ENCODE measurements around the gene ETF1.

Gene ETF1

DNA sequence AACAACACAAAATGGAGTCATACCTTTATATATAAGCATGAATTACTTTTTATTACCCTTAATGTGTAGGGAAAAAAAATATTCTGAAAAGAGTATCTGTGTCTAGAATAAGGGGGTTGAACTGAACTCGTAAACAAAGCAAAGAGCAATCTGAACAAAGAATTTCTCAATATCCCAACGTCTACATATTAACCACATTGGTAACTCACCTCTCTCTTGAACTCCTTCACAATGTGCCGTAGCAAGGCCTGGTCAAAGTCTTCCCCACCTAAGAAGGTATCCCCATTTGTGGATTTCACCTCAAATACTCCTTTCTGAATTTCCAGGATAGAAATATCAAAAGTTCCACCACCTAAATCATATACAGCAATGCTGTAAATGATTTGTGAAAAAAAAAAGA, 23.8 kb upstream of the ETF1 start:
- peaks cover 4% of the 10 kb centered on the region for H3K4me1 Mint-ChIP-seq
- no peaks in the 10 kb centered on the region for H3K27me3 Mint-ChIP-seq (ENCODE audit: low read depth)
- peaks cover 71% of the 10 kb centered on the region for H3K36me3 Mint-ChIP-seq (ENCODE audit: low read depth)
- H3K4me3 Mint-ChIP-seq, result no peak overlapping the region
- TF ChIP-seq, protein P1, sequence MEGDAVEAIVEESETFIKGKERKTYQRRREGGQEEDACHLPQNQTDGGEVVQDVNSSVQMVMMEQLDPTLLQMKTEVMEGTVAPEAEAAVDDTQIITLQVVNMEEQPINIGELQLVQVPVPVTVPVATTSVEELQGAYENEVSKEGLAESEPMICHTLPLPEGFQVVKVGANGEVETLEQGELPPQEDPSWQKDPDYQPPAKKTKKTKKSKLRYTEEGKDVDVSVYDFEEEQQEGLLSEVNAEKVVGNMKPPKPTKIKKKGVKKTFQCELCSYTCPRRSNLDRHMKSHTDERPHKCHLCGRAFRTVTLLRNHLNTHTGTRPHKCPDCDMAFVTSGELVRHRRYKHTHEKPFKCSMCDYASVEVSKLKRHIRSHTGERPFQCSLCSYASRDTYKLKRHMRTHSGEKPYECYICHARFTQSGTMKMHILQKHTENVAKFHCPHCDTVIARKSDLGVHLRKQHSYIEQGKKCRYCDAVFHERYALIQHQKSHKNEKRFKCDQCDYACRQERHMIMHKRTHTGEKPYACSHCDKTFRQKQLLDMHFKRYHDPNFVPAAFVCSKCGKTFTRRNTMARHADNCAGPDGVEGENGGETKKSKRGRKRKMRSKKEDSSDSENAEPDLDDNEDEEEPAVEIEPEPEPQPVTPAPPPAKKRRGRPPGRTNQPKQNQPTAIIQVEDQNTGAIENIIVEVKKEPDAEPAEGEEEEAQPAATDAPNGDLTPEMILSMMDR (IDR thresholded peaks at IDR 0.05; ENCODE audit: unreplicated experiment in 3 of 3), result no peak
- no peaks in the 10 kb centered on the region for H3K9me3 Mint-ChIP-seq
- H3K27ac Mint-ChIP-seq, result peak overlapping the region in 1 of 3 experiments; percentile 86

DNA sequence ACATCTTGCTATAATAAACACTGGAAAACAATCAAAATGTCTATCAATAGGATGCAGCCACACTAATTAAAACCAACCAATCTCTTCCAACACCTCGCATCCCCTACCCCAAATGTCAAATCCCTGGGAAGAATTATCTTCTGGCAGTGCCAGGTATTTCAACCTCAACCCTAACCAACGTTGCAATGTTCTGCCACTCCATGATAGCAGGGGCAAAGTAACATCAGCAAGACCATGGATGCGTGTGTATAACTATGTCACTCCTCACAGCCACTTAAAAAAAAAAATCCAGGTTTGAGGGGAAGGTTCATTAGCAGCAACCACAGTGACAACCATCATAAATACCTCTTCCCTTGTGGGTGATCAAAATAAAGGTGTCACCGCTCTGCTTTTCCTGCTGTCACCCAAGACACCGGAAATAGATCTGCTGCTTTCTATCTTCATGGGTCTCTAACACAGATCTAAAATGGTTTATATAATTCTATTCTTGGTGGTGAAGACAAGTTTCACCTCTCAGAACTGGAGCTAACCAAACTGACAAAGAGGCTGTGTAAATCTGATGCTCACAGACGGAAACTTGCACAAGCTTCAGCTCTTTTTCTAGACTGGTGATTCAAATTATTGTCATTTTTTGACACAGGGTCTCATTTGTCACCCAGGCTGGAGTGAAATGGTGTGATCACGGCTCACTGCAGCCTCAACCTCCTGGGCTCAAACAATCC, 22.2 kb upstream of the ETF1 start:
- Mint-ChIP-seq H3K4me1 (peaks cover 4% of the 10 kb centered on the region), H3K27me3 (ENCODE audit: low read depth) (no peaks in the 10 kb centered on the region), H3K27ac (no peak overlapping the region), H3K4me3 (no peak overlapping the region), H3K9me3 (no peaks in the 10 kb centered on the region), H3K36me3 (ENCODE audit: low read depth) (peaks cover 73% of the 10 kb centered on the region)
- TF ChIP-seq, protein P1 (IDR thresholded peaks at IDR 0.05; ENCODE audit: unreplicated experiment in 3 of 3), result no peak

DNA sequence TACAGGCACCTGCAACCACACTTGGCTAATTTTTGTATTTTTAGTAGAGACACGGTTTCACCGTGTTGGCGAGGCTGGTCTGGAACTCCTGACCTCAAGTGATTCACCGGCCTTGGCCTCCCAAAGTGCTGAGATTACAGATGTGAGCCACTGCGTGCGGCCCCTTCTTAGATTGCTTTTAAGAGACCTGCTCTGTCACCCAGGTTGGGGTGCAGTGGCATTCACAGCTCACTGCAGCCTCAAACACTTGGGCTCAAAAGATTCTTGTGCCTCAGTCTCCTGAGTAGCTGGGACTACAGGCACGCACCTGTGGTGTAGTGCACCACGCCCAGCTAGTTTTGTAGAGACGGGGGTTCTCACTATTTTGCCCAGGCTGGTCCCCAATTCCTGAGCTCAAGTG, 21.2 kb upstream of the ETF1 start:
- peaks cover 7% of the 10 kb centered on the region for H3K4me1 Mint-ChIP-seq
- H3K9me3 Mint-ChIP-seq, result no peaks in the 10 kb centered on the region
- no peak overlapping the region for H3K4me3 Mint-ChIP-seq
- peaks cover 76% of the 10 kb centered on the region for H3K36me3 Mint-ChIP-seq (ENCODE audit: low read depth)
- H3K27ac Mint-ChIP-seq, result no peak overlapping the region
- TF ChIP-seq, protein P1 (IDR thresholded peaks at IDR 0.05; ENCODE audit: unreplicated experiment in 3 of 3), result no peak
- H3K27me3 Mint-ChIP-seq (ENCODE audit: low read depth), result no peaks in the 10 kb centered on the region

DNA sequence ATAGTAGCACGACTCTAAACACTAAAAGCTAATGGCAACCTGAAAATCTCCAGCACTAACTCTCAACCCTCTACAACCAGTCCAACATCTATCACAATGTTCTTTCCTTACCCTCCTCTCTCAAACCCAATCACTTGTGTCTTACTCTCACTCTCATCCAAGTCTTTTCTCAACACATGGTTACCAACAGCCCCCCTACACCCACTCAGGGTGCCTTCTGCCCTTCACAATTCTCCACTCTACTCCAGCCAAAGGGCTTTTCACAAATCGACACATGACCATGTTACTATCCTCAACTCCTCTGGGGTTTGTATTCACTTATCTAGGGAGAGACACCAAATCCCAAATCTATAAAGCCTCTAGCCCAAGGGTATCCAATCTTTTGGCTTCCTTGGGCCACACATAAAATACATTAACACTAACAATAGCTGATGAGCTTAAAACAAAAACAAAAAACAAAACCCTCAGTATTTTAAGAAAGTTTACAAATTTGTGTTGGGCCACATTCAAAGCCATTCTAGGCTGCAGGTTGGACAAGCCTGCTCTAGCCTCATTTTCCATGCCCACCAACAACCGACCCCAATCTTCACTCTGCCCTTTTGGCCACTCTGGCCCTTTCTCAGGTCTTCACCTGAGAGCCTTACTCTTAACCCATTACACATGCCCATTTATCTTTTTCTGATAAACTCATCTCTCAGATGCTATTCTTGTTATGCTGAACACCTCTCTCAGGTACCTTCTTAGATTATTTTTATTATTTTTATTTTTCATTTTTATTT, 20.5 kb upstream of the ETF1 start:
- Mint-ChIP-seq H3K36me3 (ENCODE audit: low read depth) (peaks cover 76% of the 10 kb centered on the region), H3K27ac (peak overlapping the region in 1 of 3 experiments; percentile 2)

DNA sequence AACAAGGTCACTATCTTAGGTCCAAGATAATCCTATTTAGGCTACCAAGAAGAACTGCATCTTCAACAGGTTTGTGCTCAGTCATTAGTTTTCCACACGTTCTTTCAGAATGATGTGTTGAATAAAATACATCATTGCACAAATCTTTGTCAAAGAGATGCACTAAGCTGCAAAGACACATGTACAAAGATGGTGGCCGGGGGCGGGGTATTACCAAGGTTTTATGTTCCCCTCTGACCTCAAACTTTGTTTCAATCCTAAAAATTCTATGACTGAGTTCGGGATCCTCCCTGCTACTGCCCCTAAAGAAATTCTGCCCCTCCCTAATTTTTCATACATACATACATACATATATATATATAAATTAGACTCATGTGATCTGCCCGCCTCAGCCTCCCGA, 17.9 kb upstream of the ETF1 start:
- no peak overlapping the region for H3K4me3 Mint-ChIP-seq
- no peaks in the 10 kb centered on the region for H3K9me3 Mint-ChIP-seq
- TF ChIP-seq, protein P1 (IDR thresholded peaks at IDR 0.05; ENCODE audit: unreplicated experiment in 3 of 3), result no peak
- peaks cover 77% of the 10 kb centered on the region for H3K36me3 Mint-ChIP-seq (ENCODE audit: low read depth)
- no peak overlapping the region for H3K27ac Mint-ChIP-seq
- peaks cover 3% of the 10 kb centered on the region for H3K4me1 Mint-ChIP-seq
- H3K27me3 Mint-ChIP-seq (ENCODE audit: low read depth), result no peaks in the 10 kb centered on the region

More for the DNA sequence above, 20.5 kb upstream of the ETF1 start:
- Mint-ChIP-seq H3K4me3 (no peak overlapping the region), H3K27me3 (ENCODE audit: low read depth) (no peaks in the 10 kb centered on the region), H3K9me3 (no peaks in the 10 kb centered on the region), H3K4me1 (peaks cover 4% of the 10 kb centered on the region)
- TF ChIP-seq, protein P1 (IDR thresholded peaks at IDR 0.05; ENCODE audit: unreplicated experiment in 3 of 3), result no peak

Measured in nephron (organoid).